ENCODE results near the gene MCUR1.
"Not testable (repeated sequence)": the region's sequence is repeated elsewhere in the genome, so short reads cannot be mapped to it uniquely, and the experiment has no call there.

Gene MCUR1

DNA sequence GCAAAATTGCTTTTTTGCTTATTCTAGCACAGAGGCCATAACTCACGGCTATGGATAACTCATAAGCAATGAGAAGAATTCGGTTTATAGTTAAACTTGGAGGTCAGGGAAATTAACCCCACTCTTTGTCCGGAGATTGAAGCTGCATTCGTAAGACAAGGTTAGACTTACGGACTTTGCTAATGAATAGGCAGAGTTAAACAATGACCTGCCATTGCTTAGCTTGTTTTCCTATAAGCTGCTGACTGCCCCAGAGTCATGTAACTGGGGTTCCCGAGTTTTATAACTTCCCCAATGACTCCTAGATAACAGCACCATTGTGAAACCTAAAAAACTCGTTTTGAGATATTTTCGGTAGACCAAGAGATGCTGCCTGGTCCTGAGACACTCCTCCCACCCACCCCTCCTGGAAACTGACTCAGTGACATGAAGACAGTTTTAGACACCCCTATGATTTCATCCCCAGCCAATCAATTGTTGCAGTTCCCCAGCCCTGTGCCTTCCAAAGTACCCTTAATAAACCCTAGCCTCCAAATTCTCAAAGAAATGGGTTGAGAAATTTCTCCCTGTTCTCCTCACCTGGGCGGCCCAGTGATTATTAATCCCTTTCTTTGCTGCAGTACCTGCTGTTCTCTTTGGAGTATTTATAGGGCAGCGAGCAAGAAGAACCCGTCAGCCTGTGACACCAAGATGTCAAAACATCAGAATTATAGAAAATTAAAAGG, 33.1 kb upstream of the MCUR1 start:
- no peaks in the 10 kb centered on the region for H3K9me3 ChIP-seq (ENCODE audit: control insufficient read depth, insufficient read depth, low read depth, low read length)
- H3K27me3 ChIP-seq (ENCODE audit: control insufficient read depth, insufficient read depth, low read length) = no peaks in the 10 kb centered on the region
- H3K27ac ChIP-seq (ENCODE audit: low read depth, low read length) = no peak overlapping the region
- H3K4me3 ChIP-seq (ENCODE audit: low read depth, low read length) = 0 out of 2 replicates have a peak overlapping the region, but pooled peaks have one; percentile 2
- no peak overlapping the region for H3K9ac ChIP-seq (ENCODE audit: low read length)
- peaks cover 17% of the 10 kb centered on the region for H3K4me1 ChIP-seq (ENCODE audit: control insufficient read depth, insufficient read depth, low read length)
- H3K36me3 ChIP-seq (ENCODE audit: control insufficient read depth, insufficient read depth, low read length) = no peaks in the 10 kb centered on the region

DNA sequence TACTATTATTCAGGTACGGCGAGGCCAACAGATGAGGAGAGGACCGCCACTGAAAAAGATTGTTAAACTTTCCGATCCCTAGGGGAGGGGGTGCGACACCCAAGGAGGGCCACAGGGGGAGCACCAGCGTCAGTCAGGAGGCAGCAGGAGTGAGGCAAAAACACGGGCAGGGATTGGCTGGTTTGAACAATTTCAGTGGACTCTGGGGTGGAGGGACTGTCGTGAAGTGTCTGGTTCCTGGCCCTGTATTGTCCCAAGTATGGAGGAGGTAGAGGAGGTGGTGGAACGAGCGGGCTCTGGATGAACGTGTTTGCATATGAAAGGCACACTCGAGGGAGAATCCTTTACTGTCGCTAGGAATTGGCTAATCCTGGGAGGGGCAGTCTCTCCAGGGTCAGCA, 32.5 kb upstream of the MCUR1 start:
- H3K4me1 ChIP-seq (ENCODE audit: control insufficient read depth, insufficient read depth, low read length) = peaks cover 17% of the 10 kb centered on the region
- H3K27ac ChIP-seq (ENCODE audit: low read depth, low read length) = no peak overlapping the region
- H3K9me3 ChIP-seq (ENCODE audit: control insufficient read depth, insufficient read depth, low read depth, low read length) = no peaks in the 10 kb centered on the region
- 0 out of 2 replicates have a peak overlapping the region, but pooled peaks have one; percentile 2 for H3K4me3 ChIP-seq (ENCODE audit: low read depth, low read length)
- no peaks in the 10 kb centered on the region for H3K27me3 ChIP-seq (ENCODE audit: control insufficient read depth, insufficient read depth, low read length)
- no peak overlapping the region for H3K9ac ChIP-seq (ENCODE audit: low read length)
- no peaks in the 10 kb centered on the region for H3K36me3 ChIP-seq (ENCODE audit: control insufficient read depth, insufficient read depth, low read length)

DNA sequence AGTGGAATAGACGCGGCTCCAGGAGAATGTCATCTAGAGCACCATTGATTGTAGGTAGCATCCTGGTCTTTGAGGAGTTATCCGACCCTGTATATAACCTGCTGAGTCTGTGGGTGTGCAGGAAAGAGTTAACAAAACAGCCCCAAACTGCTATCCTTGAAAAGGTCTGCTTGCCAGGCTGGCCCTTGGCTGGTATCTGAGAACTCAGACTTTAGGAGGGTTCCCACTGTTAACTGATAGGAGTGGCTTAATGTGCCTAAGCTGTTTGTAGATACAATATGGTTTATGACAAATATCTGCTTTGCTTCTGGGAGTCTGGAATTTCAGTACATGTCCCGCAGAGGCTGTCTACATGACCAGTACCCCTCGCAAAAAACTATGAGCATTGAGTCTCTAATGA, 27.6 kb upstream of the MCUR1 start:
- no peaks in the 10 kb centered on the region for H3K36me3 ChIP-seq (ENCODE audit: control insufficient read depth, insufficient read depth, low read length)
- no peak overlapping the region for H3K4me3 ChIP-seq (ENCODE audit: low read depth, low read length)
- peaks cover 4% of the 10 kb centered on the region; the same call in 1 of the 2 replicates for H3K4me1 ChIP-seq (ENCODE audit: control insufficient read depth, insufficient read depth, low read length)
- H3K27me3 ChIP-seq (ENCODE audit: control insufficient read depth, insufficient read depth, low read length) = no peaks in the 10 kb centered on the region
- H3K9me3 ChIP-seq (ENCODE audit: control insufficient read depth, insufficient read depth, low read depth, low read length) = no peaks in the 10 kb centered on the region
- no peak overlapping the region for H3K27ac ChIP-seq (ENCODE audit: low read depth, low read length)
- no peak overlapping the region for H3K9ac ChIP-seq (ENCODE audit: low read length)

DNA sequence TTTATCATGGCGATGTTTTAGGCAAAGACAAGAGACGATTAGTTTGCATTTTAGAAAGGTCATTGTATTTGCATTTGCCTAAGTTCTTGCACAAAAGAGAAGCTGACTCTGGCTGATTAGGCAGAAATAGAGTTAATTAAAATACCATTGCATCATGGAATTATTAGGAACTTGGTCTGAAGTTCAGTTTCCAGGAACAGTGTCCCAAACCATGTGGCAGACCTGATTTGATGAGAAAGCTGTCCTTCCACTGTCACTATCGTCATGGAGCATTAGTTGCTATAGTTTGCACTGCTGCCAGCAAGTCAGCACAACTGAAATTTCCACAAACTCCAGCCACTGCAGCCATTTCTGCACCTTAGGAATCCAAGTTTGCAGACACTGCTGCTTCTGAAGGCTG, 24.3 kb upstream of the MCUR1 start:
- no peaks in the 10 kb centered on the region for H3K27me3 ChIP-seq (ENCODE audit: control insufficient read depth, insufficient read depth, low read length)
- H3K36me3 ChIP-seq (ENCODE audit: control insufficient read depth, insufficient read depth, low read length) = no peaks in the 10 kb centered on the region
- no peaks in the 10 kb centered on the region for H3K9me3 ChIP-seq (ENCODE audit: control insufficient read depth, insufficient read depth, low read depth, low read length)
- peaks cover 4% of the 10 kb centered on the region; the same call in 1 of the 2 replicates for H3K4me1 ChIP-seq (ENCODE audit: control insufficient read depth, insufficient read depth, low read length)
- H3K4me3 ChIP-seq (ENCODE audit: low read depth, low read length) = no peak overlapping the region
- H3K27ac ChIP-seq (ENCODE audit: low read depth, low read length) = no peak overlapping the region
- no peak overlapping the region for H3K9ac ChIP-seq (ENCODE audit: low read length)

DNA sequence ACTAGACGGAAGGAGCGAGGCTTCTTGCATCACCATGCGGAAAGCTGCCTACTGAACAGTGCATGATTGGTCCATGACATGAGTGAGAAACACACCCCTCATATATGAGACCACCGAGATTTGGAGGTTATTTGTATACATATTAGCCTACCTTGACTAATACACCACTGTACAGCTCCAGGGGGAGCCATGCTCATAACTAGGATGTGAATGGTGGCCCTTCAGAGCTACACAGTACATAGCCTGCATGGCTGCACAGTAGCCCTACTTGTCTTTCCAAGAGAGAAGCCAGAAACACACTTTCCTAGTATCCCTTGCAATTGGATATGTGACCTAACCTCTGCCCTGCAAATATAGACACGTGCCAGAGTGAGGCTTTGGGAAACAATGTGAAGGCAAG, 21.8 kb upstream of the MCUR1 start:
- Histone ChIP-seq H3K4me1 (ENCODE audit: control insufficient read depth, insufficient read depth, low read length) (no peaks in the 10 kb centered on the region), H3K27me3 (ENCODE audit: control insufficient read depth, insufficient read depth, low read length) (no peaks in the 10 kb centered on the region), H3K9ac (ENCODE audit: low read length) (no peak overlapping the region), H3K4me3 (ENCODE audit: low read depth, low read length) (no peak overlapping the region), H3K9me3 (ENCODE audit: control insufficient read depth, insufficient read depth, low read depth, low read length) (no peaks in the 10 kb centered on the region), H3K36me3 (ENCODE audit: control insufficient read depth, insufficient read depth, low read length) (no peaks in the 10 kb centered on the region), H3K27ac (ENCODE audit: low read depth, low read length) (no peak overlapping the region)

DNA sequence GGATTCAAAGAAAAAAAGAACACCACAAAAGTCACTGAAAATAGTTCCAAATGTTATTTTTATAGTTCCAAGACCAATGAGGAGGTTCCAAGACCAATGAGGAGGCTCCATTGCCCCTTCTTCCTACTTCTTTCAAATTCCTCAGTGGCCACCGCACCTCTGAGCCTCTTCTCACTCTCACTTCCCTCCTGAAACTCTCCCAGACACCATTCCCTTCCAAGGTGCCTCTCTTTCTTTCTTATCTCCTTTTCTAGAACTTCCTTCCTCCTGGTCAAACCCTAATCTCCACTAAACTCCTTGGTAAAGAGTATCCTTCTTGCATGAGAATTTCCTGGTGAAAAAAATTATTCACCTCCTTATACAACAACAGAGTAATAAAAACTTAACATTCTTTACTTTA, 20.4 kb upstream of the MCUR1 start:
- H3K36me3 ChIP-seq (ENCODE audit: control insufficient read depth, insufficient read depth, low read length) = no peaks in the 10 kb centered on the region
- H3K27ac ChIP-seq (ENCODE audit: low read depth, low read length) = no peak overlapping the region
- no peak overlapping the region for H3K4me3 ChIP-seq (ENCODE audit: low read depth, low read length)
- no peaks in the 10 kb centered on the region for H3K4me1 ChIP-seq (ENCODE audit: control insufficient read depth, insufficient read depth, low read length)
- H3K27me3 ChIP-seq (ENCODE audit: control insufficient read depth, insufficient read depth, low read length) = no peaks in the 10 kb centered on the region
- H3K9me3 ChIP-seq (ENCODE audit: control insufficient read depth, insufficient read depth, low read depth, low read length) = peaks cover 5% of the 10 kb centered on the region; the same call in 1 of the 2 replicates
- no peak overlapping the region for H3K9ac ChIP-seq (ENCODE audit: low read length)

DNA sequence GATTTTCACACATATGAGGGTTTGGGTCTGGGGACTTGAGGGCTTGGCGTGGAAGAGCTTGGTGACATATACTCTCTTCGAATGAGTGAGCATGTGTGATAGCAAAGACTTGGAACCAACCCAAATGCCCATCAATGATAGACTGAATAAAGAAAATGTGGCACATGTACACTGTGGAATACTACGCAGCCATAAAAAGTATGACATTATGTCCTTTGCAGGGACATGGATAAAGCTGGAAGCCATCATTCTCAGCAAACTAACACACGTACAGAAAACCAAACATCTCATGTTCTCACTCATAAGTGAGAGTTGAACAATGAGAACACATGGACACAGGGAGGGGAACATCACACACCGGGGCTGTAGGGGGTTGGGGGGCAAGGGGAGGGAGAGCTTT, 19.7 kb upstream of the MCUR1 start:
- H3K36me3 ChIP-seq (ENCODE audit: control insufficient read depth, insufficient read depth, low read length); H3K4me1 ChIP-seq (ENCODE audit: control insufficient read depth, insufficient read depth, low read length); H3K27me3 ChIP-seq (ENCODE audit: control insufficient read depth, insufficient read depth, low read length); H3K4me3 ChIP-seq (ENCODE audit: low read depth, low read length); H3K9ac ChIP-seq (ENCODE audit: low read length); H3K27ac ChIP-seq (ENCODE audit: low read depth, low read length): not testable (repeated sequence)
- H3K9me3 ChIP-seq (ENCODE audit: control insufficient read depth, insufficient read depth, low read depth, low read length) = peaks cover 10% of the 10 kb centered on the region

DNA sequence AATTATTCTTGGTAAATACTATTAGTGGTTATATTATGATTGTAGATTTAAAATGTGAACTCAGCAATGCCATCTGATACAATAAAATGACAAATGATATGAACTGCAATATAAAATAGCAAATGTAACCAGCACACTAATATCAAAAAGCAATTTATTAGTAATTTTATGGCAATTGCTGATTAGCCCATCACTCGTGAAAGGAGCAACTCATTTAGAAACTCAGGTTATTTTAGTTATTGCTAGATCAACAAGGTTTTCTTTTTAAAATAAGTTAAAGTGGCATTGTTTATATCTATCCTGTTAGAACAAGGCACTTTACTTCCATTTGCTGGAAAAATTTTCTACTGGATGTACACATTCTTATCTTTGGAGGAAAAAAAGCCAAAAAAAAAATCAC, 18.4 kb upstream of the MCUR1 start:
- Histone ChIP-seq H3K4me3 (ENCODE audit: low read depth, low read length) (no peak overlapping the region), H3K36me3 (ENCODE audit: control insufficient read depth, insufficient read depth, low read length) (no peaks in the 10 kb centered on the region), H3K27me3 (ENCODE audit: control insufficient read depth, insufficient read depth, low read length) (no peaks in the 10 kb centered on the region), H3K9ac (ENCODE audit: low read length) (no peak overlapping the region), H3K27ac (ENCODE audit: low read depth, low read length) (no peak overlapping the region), H3K9me3 (ENCODE audit: control insufficient read depth, insufficient read depth, low read depth, low read length) (peaks cover 14% of the 10 kb centered on the region), H3K4me1 (ENCODE audit: control insufficient read depth, insufficient read depth, low read length) (no peaks in the 10 kb centered on the region)

DNA sequence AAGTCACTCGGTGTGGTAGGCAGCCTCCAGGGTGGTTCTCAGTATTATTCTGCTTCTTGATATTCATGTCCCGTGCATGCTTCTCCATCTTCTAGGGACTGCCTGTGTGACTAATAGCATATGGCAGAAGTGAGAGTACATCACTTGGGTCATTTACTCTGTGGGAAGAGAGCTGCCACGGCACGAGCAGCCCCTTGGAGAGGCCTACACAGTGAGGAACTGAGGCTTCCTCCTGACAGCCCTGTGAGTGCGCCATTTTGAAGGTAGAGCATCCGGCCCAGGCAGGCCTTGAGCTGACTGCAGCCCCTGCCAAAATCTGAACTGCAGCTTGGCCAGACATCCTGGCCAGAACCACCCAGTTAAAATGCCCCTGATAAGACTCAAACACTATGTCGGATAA, 17.3 kb upstream of the MCUR1 start:
- Histone ChIP-seq H3K9ac (ENCODE audit: low read length) (no peak overlapping the region), H3K4me3 (ENCODE audit: low read depth, low read length) (no peak overlapping the region), H3K9me3 (ENCODE audit: control insufficient read depth, insufficient read depth, low read depth, low read length) (peaks cover 14% of the 10 kb centered on the region), H3K4me1 (ENCODE audit: control insufficient read depth, insufficient read depth, low read length) (no peaks in the 10 kb centered on the region), H3K36me3 (ENCODE audit: control insufficient read depth, insufficient read depth, low read length) (no peaks in the 10 kb centered on the region), H3K27me3 (ENCODE audit: control insufficient read depth, insufficient read depth, low read length) (no peaks in the 10 kb centered on the region), H3K27ac (ENCODE audit: low read depth, low read length) (no peak overlapping the region)

DNA sequence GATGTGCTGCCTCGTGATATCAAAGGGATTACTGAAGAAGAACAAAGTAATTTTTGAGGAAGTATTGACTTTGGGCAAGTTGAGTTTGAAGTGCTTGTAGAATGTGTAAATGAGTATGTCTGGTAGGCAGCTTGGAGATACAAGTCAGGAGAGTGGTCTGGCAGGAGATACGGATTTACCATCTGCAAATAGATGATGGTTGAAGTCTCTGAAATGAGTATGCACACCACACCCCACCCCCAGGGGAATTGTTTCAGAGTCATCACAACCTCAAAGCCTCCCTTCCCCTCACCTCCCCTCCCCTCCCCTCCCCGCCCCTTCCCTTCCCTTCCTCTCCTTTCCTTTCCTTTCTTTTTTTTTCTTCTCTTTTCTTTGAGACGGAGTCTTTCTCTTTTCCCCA, 16.4 kb upstream of the MCUR1 start:
- H3K27ac ChIP-seq (ENCODE audit: low read depth, low read length) = no peak overlapping the region
- H3K27me3 ChIP-seq (ENCODE audit: control insufficient read depth, insufficient read depth, low read length) = no peaks in the 10 kb centered on the region
- no peak overlapping the region for H3K4me3 ChIP-seq (ENCODE audit: low read depth, low read length)
- peaks cover 14% of the 10 kb centered on the region for H3K9me3 ChIP-seq (ENCODE audit: control insufficient read depth, insufficient read depth, low read depth, low read length)
- H3K4me1 ChIP-seq (ENCODE audit: control insufficient read depth, insufficient read depth, low read length) = no peaks in the 10 kb centered on the region
- H3K9ac ChIP-seq (ENCODE audit: low read length) = no peak overlapping the region
- H3K36me3 ChIP-seq (ENCODE audit: control insufficient read depth, insufficient read depth, low read length) = no peaks in the 10 kb centered on the region

DNA sequence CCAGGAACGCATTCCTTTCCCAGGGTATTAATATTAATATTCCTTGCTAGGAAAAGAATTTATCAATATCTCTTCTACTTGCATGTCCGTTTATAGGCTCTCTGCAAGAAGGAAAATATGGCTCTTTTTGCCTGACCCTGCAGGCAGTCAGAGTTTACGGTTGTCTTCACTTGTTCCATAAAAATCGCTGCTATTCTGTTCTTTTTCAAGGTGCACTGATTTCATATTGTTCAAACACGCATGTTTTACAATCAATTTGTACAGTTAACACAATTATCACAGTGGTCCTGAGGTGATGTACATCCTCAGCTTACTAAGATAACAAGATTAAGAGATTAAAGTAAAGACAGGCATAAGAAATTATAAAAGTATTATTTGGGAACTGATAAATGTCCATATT, 15.1 kb upstream of the MCUR1 start:
- H3K36me3 ChIP-seq (ENCODE audit: control insufficient read depth, insufficient read depth, low read length); H3K27ac ChIP-seq (ENCODE audit: low read depth, low read length); H3K9ac ChIP-seq (ENCODE audit: low read length); H3K4me3 ChIP-seq (ENCODE audit: low read depth, low read length); H3K4me1 ChIP-seq (ENCODE audit: control insufficient read depth, insufficient read depth, low read length); H3K27me3 ChIP-seq (ENCODE audit: control insufficient read depth, insufficient read depth, low read length): not testable (repeated sequence)
- H3K9me3 ChIP-seq (ENCODE audit: control insufficient read depth, insufficient read depth, low read depth, low read length) = peaks cover 14% of the 10 kb centered on the region
